HCT116 (cell line): ENCODE data around the gene KCNAB2. TPM values are rescaled to one million over a fixed set of nuclear protein-coding genes. Genes with fewer than 3 reads are reported as not detected.

Source experiments
- ATAC-seq: fragments of 200-7000 bp; cut with Tn5 transposase; 2 replicates; pipeline ENCODE4 v1.9.1; 2020; ENCODE audit warnings: mild to moderate bottlenecking, moderate library complexity
- BruUV-seq: library from RNA; stranded (reverse); fragments of 400-500 nt; replicated peaks from 2 replicates; lab custom pipeline; 2021; lab: Mats Ljungman, UMichigan
- CTCF ChIA-PET: fragments of 300-600 bp; sonication (Branson Sonifier 250); formaldehyde crosslinking; loops from one replicate; lab custom pipeline; 2021; ENCODE audit warnings: antibody characterized with exemption; lab: Charles Lee
- POLR2A ChIA-PET: fragments of 300-600, 350-600 bp; sonication (Branson Sonifier 250); formaldehyde crosslinking; loops from one replicate; lab custom pipeline; 2021; ENCODE audit warnings: antibody characterized with exemption; lab: Charles Lee
- RAD21 ChIA-PET, 2 experiments: fragments of 300-600 bp; sonication (Branson Sonifier 250); formaldehyde crosslinking; loops; one replicate each; lab custom pipeline; 2023; ENCODE audit warnings: low total read pairs in 2 of 2; ENCODE audit not compliant: uncharacterized antibody in 2 of 2, unreplicated experiment in 2 of 2, low non-redundant PET in 1 of 2; lab: Charles Lee
- DNase-seq: peaks from one replicate; pipeline ENCODE4 v3.0.0-alpha.2; 2010; ENCODE audit warnings: low read depth, low spot score
- H2AFZ ChIP-seq: fragments of 200-600 bp; shearing (Covaris generic), sonication (generic); 2 replicates; pipeline ENCODE4 v1.6.1; 2017; ENCODE audit warnings: low read depth, mixed run types, mixed read lengths, antibody characterized with exemption, low read length; ENCODE audit not compliant: poor library complexity, severe bottlenecking
- H3K27ac ChIP-seq: 2 replicates; pipeline ENCODE4 v1.5.1; 2012; ENCODE audit warnings: low read depth, low read length
- H3K27me3 ChIP-seq: fragments of 200-600 bp; sonication (generic); 2 replicates; pipeline ENCODE4 v1.6.1; 2016; ENCODE audit warnings: mixed run types, low read length, mixed read lengths; ENCODE audit not compliant: insufficient read depth
- H3K36me3 ChIP-seq, 2 experiments: fragments of 200-500 bp in 1 of 2; fragments of 200-600 bp in 1 of 2; sonication (Bioruptor generic) in 1 of 2; sonication (generic) in 1 of 2; 2 replicates each; pipeline versions ENCODE4 v1.5.1 to v1.6.1; 2014 to 2016; ENCODE audit warnings: low read length in 2 of 2, inconsistent platforms in 1 of 2, mixed read lengths in 1 of 2, mixed run types in 1 of 2; ENCODE audit not compliant: insufficient read depth in 2 of 2, control insufficient read depth in 1 of 2
- H3K4me1 ChIP-seq, 2 experiments: fragments of 200-600 bp in 1 of 2; sonication (generic) in 1 of 2; 2 replicates each; pipeline versions ENCODE4 v1.5.1 to v1.6.1; 2012 to 2017; ENCODE audit warnings: low read length in 2 of 2, inconsistent platforms in 1 of 2, mild to moderate bottlenecking in 1 of 2, mixed read lengths in 1 of 2, mixed run types in 1 of 2, moderate library complexity in 1 of 2; ENCODE audit not compliant: insufficient read depth in 2 of 2, control insufficient read depth in 1 of 2
- H3K4me2 ChIP-seq: fragments of 200-600 bp; sonication (generic); 2 replicates; pipeline ENCODE4 v1.6.1; 2017; ENCODE audit warnings: mixed run types, low read length, mixed read lengths
- H3K4me3 ChIP-seq, 2 experiments: fragments of 200-600 bp in 1 of 2; sonication (generic) in 1 of 2; replicated peaks in 1 of 2; 2 replicates each; pipeline ENCODE4 v1.5.1; 2011 to 2016; ENCODE audit warnings: low read length in 2 of 2, control low read depth in 1 of 2, low read depth in 1 of 2, mild to moderate bottlenecking in 1 of 2, mixed read lengths in 1 of 2, mixed run types in 1 of 2
- H3K79me2 ChIP-seq: fragments of 200-600 bp; sonication (generic); 2 replicates; pipeline ENCODE4 v1.6.1; 2017; ENCODE audit warnings: mild to moderate bottlenecking, mixed run types, low read length, moderate library complexity, mixed read lengths; ENCODE audit not compliant: insufficient read depth
- H3K9ac ChIP-seq: fragments of 200-600 bp; sonication (generic); 2 replicates; pipeline ENCODE4 v1.6.1; 2016; ENCODE audit warnings: low read length, mixed read lengths
- H3K9me2 ChIP-seq: fragments of 200-600 bp; sonication (generic), shearing (Covaris generic); 2 replicates; pipeline ENCODE4 v1.6.1; 2017; ENCODE audit warnings: mixed run types, mild to moderate bottlenecking, moderate library complexity; ENCODE audit not compliant: insufficient read depth
- H3K9me3 ChIP-seq, 2 experiments: fragments of 200-500 bp in 1 of 2; fragments of 200-600 bp in 1 of 2; sonication (Bioruptor generic) in 1 of 2; sonication (generic) in 1 of 2; 2 replicates each; pipeline ENCODE4 v1.6.1; 2014 to 2017; ENCODE audit warnings: low read length in 2 of 2, mixed read lengths in 2 of 2, inconsistent platforms in 1 of 2, low read depth in 1 of 2, mild to moderate bottlenecking in 1 of 2, mixed run types in 1 of 2, moderate library complexity in 1 of 2; ENCODE audit not compliant: control insufficient read depth in 1 of 2, insufficient read depth in 1 of 2
- H4K20me1 ChIP-seq: fragments of 200-600 bp; sonication (generic), shearing (Covaris generic); 2 replicates; pipeline ENCODE4 v1.6.1; 2017; ENCODE audit warnings: mixed run types, mild to moderate bottlenecking, moderate library complexity; ENCODE audit not compliant: insufficient read depth
- EZH2 ChIP-seq: fragments of 200-600 bp; sonication (generic); IDR thresholded peaks from 2 replicates; pipeline ENCODE4 v1.6.1; 2017; ENCODE audit warnings: antibody characterized with exemption, mixed run types
- JUND ChIP-seq: IDR thresholded peaks from 2 replicates; pipeline ENCODE4 v1.6.1; 2012
- SIN3A ChIP-seq: IDR thresholded peaks from 2 replicates; pipeline ENCODE4 v1.6.1; 2012; ENCODE audit warnings: low read depth
- SP1 ChIP-seq: IDR thresholded peaks from 2 replicates; pipeline ENCODE4 v1.6.1; 2012; ENCODE audit warnings: low read depth
- SRF ChIP-seq: IDR thresholded peaks from 2 replicates; pipeline ENCODE4 v1.6.1; 2012; ENCODE audit warnings: low read depth
- ZBTB33 ChIP-seq: IDR thresholded peaks from 2 replicates; pipeline ENCODE4 v1.6.1; 2011; ENCODE audit warnings: mild to moderate bottlenecking, low read length, moderate library complexity; ENCODE audit not compliant: insufficient replicate concordance; ENCODE audit errors: extremely low read depth
- intact Hi-C: fragments of 100-400 bp; cut with micrococcal nuclease; formaldehyde crosslinking; loops from 2 replicates; pipeline ENCODE4 v1.10.0; 2022
- total RNA-seq: library from RNA; stranded (reverse); gene quantifications from one replicate; pipeline ENCODE4 v1.2.1, GENCODE V29; 2021; ENCODE audit not compliant: unreplicated experiment
- TF ChIP-seq, protein P1 (sequence below): IDR thresholded peaks from 2 replicates; pipeline ENCODE4 v1.6.1; 2012
- TF ChIP-seq, protein P2 (sequence below): IDR thresholded peaks from 2 replicates; pipeline ENCODE4 v1.6.1; 2012

The KCNAB2 gene
- total RNA-seq, 1 experiment from 2014 or later: 18.1 TPM

DNA sequence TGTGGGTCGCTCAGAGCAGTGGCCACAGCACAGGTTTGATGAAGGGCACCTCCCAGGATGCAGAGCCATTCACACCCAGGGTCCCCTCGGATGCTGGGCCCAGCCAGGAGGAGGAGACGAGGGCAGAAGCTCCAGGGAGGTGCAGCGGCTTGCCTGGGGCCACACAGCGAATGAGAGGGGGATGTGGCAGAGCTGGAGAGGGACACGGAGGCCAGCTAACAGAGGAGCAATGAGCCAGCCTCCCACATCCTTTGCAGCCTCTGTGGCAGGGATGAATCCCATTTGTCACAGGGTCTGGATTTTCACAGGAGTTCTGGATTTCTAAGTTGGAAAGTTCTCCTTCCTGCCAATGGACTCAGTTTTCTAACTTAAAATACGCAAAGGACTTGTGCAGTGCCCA, 98.5 kb downstream of the KCNAB2 start:
- Histone ChIP-seq H3K79me2 (no peaks in the 10 kb centered on the region), H3K9me3 (no peaks in the 10 kb centered on the region), H3K4me1 (peaks cover 7 to 26% of the 10 kb centered on the region in 2 experiments; a peak in 3 of 4 replicates), H3K4me3 (no peak overlapping the region), H3K9me2 (no peaks in the 10 kb centered on the region), H4K20me1 (no peaks in the 10 kb centered on the region), H3K27ac (no peak overlapping the region), H2AFZ (no peak overlapping the region), H3K9ac (no peak overlapping the region), H3K4me2 (no peak overlapping the region), H3K27me3 (no peaks in the 10 kb centered on the region), H3K36me3 (no peaks in the 10 kb centered on the region)
- intact Hi-C loops: no loop called here
- BruUV-seq: no TSS peak
- ATAC-seq (no peak), DNase-seq (no peak)
- CTCF ChIA-PET: no interaction called here
- TF ChIP-seq, protein P1, sequence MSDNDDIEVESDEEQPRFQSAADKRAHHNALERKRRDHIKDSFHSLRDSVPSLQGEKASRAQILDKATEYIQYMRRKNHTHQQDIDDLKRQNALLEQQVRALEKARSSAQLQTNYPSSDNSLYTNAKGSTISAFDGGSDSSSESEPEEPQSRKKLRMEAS: no peak
- TF ChIP-seq JUND (no peak), SP1 (no peak), SRF (no peak)
- POLR2A ChIA-PET: no interaction called here
- RAD21 ChIA-PET: no interaction called here

DNA sequence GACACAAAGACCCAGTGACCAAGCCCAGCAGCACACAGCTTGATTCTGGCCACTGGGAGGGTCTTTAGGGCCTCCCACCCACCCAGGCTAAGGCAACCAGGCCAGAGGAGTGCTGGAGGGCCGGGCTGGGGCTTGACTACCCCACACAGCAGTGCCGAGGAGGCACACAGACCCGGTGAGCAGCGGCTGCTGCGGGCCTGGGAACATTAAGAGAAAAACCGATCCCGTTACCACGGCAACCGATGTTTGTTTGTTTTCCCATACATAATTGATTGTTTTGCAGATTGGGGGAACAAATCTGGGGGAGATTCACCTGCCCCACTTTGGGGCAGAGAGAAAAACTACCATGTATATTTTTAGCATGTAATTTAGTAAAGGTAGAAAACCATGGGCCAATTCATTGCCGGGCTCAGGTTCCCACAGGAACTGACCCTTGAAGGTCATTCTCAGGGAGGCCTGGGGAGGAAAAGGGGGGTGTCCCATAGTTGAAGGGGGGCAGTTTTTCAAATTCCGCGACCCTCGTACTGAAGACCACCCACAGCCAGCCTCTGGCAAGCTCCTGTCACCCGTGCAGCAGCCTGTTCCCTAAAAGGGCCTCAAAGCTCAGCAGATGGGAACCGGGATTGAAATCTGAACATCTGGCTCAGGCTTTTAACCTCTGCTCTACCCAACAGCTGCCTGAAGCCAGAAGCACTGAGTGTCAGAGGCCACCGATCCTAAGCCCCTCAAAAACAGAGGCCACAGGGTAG, 99.1 kb downstream of the KCNAB2 start:
- Histone ChIP-seq H3K9me3 (no peaks in the 10 kb centered on the region), H2AFZ (no peak overlapping the region), H3K4me2 (no peak overlapping the region), H3K4me1 (peaks cover 7 to 28% of the 10 kb centered on the region in 2 experiments; a peak in 3 of 4 replicates), H3K27ac (no peak overlapping the region), H3K36me3 (no peaks in the 10 kb centered on the region), H3K4me3 (no peak overlapping the region), H3K9me2 (no peaks in the 10 kb centered on the region), H4K20me1 (no peaks in the 10 kb centered on the region)
- RAD21 ChIA-PET: no interaction called here
- intact Hi-C loops: no loop called here
- TF ChIP-seq SRF: no peak
- TF ChIP-seq ZBTB33: no peak
- TF ChIP-seq SIN3A: no peak
- no peak for TF ChIP-seq EZH2
- TF ChIP-seq, protein P2, sequence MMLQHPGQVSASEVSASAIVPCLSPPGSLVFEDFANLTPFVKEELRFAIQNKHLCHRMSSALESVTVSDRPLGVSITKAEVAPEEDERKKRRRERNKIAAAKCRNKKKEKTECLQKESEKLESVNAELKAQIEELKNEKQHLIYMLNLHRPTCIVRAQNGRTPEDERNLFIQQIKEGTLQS: no peak
- TF ChIP-seq SP1: no peak
- TF ChIP-seq JUND: no peak
- TF ChIP-seq, all 23 proteins: peak for 0
- no peak for DNase-seq
- no TSS peak for BruUV-seq
- Histone ChIP-seq H3K79me2 (no peaks in the 10 kb centered on the region), H3K9ac (no peak overlapping the region), H3K27me3 (no peaks in the 10 kb centered on the region)
- ChIA-PET CTCF (no interaction called here), POLR2A (no interaction called here)
- no peak for ATAC-seq
